Osteocyte (in vitro differentiated cells): ENCODE data around the gene KCNK4. TPM values are rescaled to one million over a fixed set of nuclear protein-coding genes. Genes with fewer than 3 reads are reported as not detected.

Experiments
- DNase-seq: peaks from one replicate; pipeline ENCODE4 v3.0.0; 2021; ENCODE audit warnings: mixed read lengths; ENCODE audit not compliant: unreplicated experiment; ENCODE audit errors: extremely low spot score
- H3K27ac Mint-ChIP-seq: one replicate; pipeline ENCODE4 v1.8.0; 2021; ENCODE audit warnings: mild to moderate bottlenecking, mixed read lengths; ENCODE audit not compliant: unreplicated experiment
- H3K27me3 Mint-ChIP-seq: one replicate; pipeline ENCODE4 v1.8.0; 2021; ENCODE audit warnings: mixed read lengths; ENCODE audit not compliant: unreplicated experiment
- H3K36me3 Mint-ChIP-seq: one replicate; pipeline ENCODE4 v1.8.0; 2021; ENCODE audit warnings: mixed read lengths; ENCODE audit not compliant: unreplicated experiment
- H3K4me1 Mint-ChIP-seq: one replicate; pipeline ENCODE4 v1.8.0; 2021; ENCODE audit warnings: mixed read lengths; ENCODE audit not compliant: unreplicated experiment
- H3K4me3 Mint-ChIP-seq: one replicate; pipeline ENCODE4 v1.8.0; 2021; ENCODE audit warnings: mild to moderate bottlenecking, moderate library complexity, mixed read lengths; ENCODE audit not compliant: unreplicated experiment
- H3K9me3 Mint-ChIP-seq: one replicate; pipeline ENCODE4 v1.8.0; 2021; ENCODE audit warnings: mixed read lengths; ENCODE audit not compliant: unreplicated experiment
- total RNA-seq: library from RNA; stranded (reverse); gene quantifications from 2 replicates; pipeline ENCODE4 v1.2.1, GENCODE V29; 2021
- TF ChIP-seq, protein P1 (sequence below): fragments of 200-600 bp; sonication (generic); IDR thresholded peaks from 2 replicates; pipeline ENCODE4 v1.5.0; 2021; ENCODE audit warnings: antibody characterized with exemption, mild to moderate bottlenecking, moderate library complexity

Gene KCNK4
- total RNA-seq, 1 donor from 2014 or later = 0.43 TPM

DNA sequence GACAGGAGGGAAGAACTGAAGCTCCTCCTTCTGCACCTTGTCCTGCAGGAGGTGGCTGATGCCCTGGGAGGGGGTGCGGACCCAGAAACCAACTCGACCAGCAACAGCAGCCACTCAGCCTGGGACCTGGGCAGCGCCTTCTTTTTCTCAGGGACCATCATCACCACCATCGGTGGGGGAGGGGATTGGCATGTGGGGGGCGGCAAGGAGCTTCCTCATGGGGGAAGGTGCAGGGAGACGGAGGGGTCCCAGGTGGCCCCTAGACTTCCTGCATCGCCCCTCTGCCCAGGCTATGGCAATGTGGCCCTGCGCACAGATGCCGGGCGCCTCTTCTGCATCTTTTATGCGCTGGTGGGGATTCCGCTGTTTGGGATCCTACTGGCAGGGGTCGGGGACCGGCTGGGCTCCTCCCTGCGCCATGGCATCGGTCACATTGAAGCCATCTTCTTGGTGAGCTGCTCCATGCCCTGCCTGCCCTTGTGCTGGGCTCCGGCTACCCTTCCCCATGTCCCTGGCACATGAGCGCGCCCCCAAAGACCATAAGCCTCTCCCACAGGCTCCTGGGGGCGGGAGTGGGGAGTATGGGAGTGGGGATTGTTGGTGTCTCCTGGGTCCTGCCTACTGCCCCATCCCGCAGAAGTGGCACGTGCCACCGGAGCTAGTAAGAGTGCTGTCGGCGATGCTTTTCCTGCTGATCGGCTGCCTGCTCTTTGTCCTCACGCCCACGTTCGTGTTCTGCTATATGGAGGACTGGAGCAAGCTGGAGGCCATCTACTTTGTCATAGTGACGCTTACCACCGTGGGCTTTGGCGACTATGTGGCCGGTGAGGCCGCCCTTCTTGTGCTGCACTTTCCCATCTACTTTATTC lies 6.0 kb downstream of the KCNK4 start:
- no peak overlapping the region for H3K4me3 Mint-ChIP-seq
- H3K9me3 Mint-ChIP-seq = no peaks in the 10 kb centered on the region
- DNase-seq = no peak
- no peak overlapping the region for H3K27ac Mint-ChIP-seq
- H3K4me1 Mint-ChIP-seq = peaks cover 31% of the 10 kb centered on the region
- H3K27me3 Mint-ChIP-seq = peaks cover 43% of the 10 kb centered on the region
- TF ChIP-seq, protein P1, sequence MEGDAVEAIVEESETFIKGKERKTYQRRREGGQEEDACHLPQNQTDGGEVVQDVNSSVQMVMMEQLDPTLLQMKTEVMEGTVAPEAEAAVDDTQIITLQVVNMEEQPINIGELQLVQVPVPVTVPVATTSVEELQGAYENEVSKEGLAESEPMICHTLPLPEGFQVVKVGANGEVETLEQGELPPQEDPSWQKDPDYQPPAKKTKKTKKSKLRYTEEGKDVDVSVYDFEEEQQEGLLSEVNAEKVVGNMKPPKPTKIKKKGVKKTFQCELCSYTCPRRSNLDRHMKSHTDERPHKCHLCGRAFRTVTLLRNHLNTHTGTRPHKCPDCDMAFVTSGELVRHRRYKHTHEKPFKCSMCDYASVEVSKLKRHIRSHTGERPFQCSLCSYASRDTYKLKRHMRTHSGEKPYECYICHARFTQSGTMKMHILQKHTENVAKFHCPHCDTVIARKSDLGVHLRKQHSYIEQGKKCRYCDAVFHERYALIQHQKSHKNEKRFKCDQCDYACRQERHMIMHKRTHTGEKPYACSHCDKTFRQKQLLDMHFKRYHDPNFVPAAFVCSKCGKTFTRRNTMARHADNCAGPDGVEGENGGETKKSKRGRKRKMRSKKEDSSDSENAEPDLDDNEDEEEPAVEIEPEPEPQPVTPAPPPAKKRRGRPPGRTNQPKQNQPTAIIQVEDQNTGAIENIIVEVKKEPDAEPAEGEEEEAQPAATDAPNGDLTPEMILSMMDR = no peak
- no peaks in the 10 kb centered on the region for H3K36me3 Mint-ChIP-seq

DNA sequence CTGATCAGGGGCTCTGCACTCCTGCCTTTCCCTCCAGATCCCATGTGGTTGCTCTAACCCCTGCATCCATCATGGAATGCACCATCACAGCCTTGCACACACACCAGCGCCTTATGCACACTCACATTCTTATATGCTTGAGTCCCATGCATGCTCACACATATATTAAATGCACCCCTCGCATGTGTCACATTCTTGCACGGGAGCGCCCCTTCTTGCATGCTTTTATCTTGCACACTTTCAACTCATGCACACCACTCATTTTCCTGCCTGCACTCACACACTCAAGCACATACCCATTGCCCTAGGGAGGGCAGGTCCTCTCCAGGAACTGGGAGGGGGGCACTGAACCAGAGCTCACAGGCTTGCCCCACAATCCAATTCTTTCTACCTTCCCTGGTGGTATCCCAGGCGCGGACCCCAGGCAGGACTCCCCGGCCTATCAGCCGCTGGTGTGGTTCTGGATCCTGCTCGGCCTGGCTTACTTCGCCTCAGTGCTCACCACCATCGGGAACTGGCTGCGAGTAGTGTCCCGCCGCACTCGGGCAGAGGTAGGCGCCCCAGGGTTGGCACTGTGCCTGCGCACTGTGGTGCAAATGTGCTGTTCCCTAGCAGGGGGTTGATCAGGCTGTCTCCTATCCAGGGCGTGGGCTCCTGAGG lies 6.7 kb downstream of the KCNK4 start:
- no peak overlapping the region for H3K4me3 Mint-ChIP-seq
- no peaks in the 10 kb centered on the region for H3K9me3 Mint-ChIP-seq
- H3K36me3 Mint-ChIP-seq = no peaks in the 10 kb centered on the region
- H3K27ac Mint-ChIP-seq = no peak overlapping the region
- peaks cover 28% of the 10 kb centered on the region for H3K4me1 Mint-ChIP-seq
- TF ChIP-seq, protein P1 = no peak
- peaks cover 41% of the 10 kb centered on the region for H3K27me3 Mint-ChIP-seq
- DNase-seq = no peak

DNA sequence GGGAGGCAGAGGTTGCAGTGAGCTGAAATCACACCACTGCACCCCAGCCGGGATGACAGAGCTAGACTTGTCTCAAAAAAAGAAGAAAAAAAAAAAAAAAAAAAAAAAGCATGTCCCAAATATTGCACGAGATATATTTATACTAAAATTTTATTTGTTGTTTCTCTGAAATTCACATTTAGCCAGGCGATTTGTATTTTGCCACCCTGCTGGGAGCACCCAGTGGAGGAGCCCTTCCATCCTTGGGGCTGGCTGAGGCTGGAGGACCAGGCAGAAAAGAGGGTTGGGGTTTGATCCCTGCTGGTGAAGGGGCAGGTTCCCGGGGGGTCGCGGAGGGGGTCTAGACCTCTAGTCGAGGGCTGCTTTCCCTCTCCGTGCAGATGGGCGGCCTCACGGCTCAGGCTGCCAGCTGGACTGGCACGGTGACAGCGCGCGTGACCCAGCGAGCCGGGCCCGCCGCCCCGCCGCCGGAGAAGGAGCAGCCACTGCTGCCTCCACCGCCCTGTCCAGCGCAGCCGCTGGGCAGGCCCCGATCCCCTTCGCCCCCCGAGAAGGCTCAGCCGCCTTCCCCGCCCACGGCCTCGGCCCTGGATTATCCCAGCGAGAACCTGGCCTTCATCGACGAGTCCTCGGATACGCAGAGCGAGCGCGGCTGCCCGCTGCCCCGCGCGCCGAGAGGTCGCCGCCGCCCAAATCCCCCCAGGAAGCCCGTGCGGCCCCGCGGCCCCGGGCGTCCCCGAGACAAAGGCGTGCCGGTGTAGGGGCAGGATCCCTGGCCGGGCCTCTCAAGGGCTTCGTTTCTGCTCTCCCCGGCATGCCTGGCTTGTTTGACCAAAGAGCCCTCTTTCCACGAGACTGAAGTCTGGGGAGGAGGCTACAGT lies 8.1 kb downstream of the KCNK4 start:
- no peaks in the 10 kb centered on the region for H3K9me3 Mint-ChIP-seq
- no peak for DNase-seq
- peaks cover 34% of the 10 kb centered on the region for H3K27me3 Mint-ChIP-seq
- no peaks in the 10 kb centered on the region for H3K36me3 Mint-ChIP-seq
- peaks cover 33% of the 10 kb centered on the region for H3K4me1 Mint-ChIP-seq
- TF ChIP-seq, protein P1 = no peak
- H3K27ac Mint-ChIP-seq = no peak overlapping the region
- H3K4me3 Mint-ChIP-seq = peak overlapping the region; percentile 55

DNA sequence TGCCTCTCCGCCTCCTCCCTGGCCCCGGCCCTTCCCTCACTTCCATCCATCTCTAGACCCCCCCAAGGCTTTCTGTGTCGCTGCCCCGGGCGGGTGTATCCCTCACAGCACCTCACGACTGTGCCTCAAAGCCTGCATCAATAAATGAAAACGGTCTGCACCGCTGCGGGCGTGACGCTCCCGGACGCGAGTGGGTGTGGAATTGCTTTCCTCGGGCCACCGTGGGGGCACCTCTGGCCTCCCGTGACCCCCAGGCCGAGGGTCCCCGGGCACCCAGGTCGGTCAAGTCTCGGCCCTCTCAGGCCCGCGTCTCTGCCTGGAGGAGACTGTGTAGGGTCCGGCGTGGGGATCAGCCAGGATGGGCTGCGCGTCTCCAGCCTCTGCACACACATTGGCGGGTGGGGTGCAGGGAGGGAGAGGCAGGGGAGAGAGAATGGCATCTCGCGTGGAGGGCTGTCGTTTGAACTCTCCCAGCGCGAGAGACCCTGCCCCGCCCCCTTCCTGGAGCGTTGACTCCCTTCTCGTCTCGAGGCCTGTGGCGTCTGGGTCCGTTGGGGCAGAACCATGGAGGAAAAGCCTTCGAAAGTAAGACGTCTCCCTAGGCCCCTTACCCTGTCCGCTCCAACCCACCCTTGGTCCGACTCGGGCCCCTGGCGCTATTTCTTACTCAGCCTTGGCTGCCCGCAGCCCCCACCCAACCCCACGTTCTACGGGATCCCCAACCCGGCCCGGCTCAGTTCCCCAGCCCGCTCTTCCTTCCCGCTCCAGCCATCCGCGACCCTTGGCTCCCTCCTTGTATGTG lies 8.9 kb downstream of the KCNK4 start, which contains the start of gene CATSPERZ:
Gene CATSPERZ (plus strand): TSS at position 512 of the 802 bp plus-strand sequence. CDS start 53 bp downstream, at position 565.
- Mint-ChIP-seq H3K4me3 (peak within 1 kb of the TSS; percentile 67), H3K27ac (no peak within 1 kb of the TSS), H3K4me1 (peaks cover 29% of the 10 kb centered on the region), H3K36me3 (no peaks in the 10 kb centered on the region), H3K9me3 (no peaks in the 10 kb centered on the region), H3K27me3 (peaks cover 32% of the 10 kb centered on the region)
- no peak for DNase-seq
- TF ChIP-seq, protein P1 = no peak
